ENCODE measurements around the gene KCTD1.

DNA sequence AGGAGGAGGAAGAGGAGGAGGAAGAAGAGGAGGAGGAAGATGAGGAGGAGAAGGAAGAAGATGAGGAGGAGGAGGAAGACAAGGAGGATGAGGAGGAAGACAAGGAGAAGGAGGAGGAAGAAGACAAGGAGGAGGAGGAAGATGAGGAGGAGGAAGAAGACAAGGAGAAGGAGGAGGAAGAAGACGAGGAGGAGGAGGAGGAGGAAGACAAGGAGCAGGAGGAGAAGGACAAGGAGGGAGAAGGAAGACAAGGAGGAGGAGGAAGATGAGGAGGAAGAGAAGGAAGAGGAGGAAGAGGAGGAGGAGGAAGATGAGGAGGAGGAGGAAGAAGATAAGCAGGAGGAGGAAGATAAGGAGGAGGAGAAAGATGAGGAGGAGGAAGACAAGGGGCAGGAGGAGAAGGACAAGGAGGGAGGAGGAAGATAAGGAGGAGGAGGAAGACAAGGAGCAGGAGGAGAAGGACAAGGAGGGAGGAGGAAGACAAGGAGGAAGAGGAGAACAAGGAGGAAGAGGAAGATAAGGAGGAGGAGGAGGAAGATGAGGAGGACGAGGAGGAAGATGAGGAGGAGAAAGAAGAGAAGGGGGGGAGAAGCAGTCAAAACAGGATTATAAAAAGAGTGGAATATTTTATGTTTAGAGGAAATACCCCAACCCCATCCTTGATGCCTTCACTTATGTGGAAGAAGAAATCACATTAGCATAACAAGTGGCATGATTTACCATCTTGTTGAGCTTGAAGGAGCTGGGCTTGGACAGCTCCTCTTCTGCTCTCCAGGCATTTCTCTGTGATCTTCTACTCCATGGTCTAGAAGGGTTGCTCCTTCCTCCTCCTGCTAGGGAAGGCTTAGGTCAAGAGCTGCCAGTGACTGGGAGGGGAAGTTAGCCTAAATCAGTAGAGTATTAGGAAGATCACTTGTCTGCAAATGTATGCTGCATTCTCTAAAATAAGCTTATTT is 45.3 kb upstream of the KCTD1 start:
- TF ChIP-seq, protein P1, sequence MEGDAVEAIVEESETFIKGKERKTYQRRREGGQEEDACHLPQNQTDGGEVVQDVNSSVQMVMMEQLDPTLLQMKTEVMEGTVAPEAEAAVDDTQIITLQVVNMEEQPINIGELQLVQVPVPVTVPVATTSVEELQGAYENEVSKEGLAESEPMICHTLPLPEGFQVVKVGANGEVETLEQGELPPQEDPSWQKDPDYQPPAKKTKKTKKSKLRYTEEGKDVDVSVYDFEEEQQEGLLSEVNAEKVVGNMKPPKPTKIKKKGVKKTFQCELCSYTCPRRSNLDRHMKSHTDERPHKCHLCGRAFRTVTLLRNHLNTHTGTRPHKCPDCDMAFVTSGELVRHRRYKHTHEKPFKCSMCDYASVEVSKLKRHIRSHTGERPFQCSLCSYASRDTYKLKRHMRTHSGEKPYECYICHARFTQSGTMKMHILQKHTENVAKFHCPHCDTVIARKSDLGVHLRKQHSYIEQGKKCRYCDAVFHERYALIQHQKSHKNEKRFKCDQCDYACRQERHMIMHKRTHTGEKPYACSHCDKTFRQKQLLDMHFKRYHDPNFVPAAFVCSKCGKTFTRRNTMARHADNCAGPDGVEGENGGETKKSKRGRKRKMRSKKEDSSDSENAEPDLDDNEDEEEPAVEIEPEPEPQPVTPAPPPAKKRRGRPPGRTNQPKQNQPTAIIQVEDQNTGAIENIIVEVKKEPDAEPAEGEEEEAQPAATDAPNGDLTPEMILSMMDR (conservative IDR thresholded peaks at IDR 0.05 in 1 of 2, IDR thresholded peaks at IDR 0.05 in 1 of 2; ENCODE audit: low read depth in 1 of 2, low read length in 2 of 2): no peak
- no peak for TF ChIP-seq EZH2 (IDR thresholded peaks at IDR 0.05; ENCODE audit: low read length, missing control alignments)

Data from fibroblast of lung (primary cell).